ENCODE measurements around the gene SLC7A4. TPM values are rescaled to one million over a fixed set of nuclear protein-coding genes. Genes with fewer than 3 reads are reported as not detected.

SLC7A4 gene
- total and polyA plus RNA-seq, 2 of the 8 experiments (the other 6 are each of a cell fraction or from before 2014, with no cell fraction given), result 0.92 TPM; not detected in 1

GRCh38 chr22:21073023-21073422 lies 40.7 kb upstream of the SLC7A4 start:
- Histone ChIP-seq H3K4me1 (replicated peaks in 1 of 4; ENCODE audit: control insufficient read depth in 3 of 4, insufficient read depth in 4 of 4, low read length in 3 of 4) (no peaks in the 10 kb centered on the region; a peak in 1 of 7 replicates), H3K27ac (ENCODE audit: low read depth, low read length) (no peak overlapping the region), H2BK120ac (replicated peaks; ENCODE audit: low read depth, low read length) (no peak overlapping the region), H4K91ac (replicated peaks; ENCODE audit: insufficient read length, low read length) (no peak overlapping the region), H3K4me3 (ENCODE audit: extremely low read depth in 1 of 4, insufficient read depth in 2 of 4, low read depth in 3 of 4, low read length in 4 of 4) (no peak overlapping the region), H4K20me1 (replicated peaks in 1 of 2; ENCODE audit: control insufficient read depth in 1 of 2, insufficient read depth in 2 of 2, low read length in 2 of 2) (no peaks in the 10 kb centered on the region), H3K4me2 (ENCODE audit: insufficient read depth in 1 of 2, low read depth in 2 of 2, low read length in 2 of 2) (no peak overlapping the region), H4K8ac (ENCODE audit: extremely low read depth, insufficient read depth, low read length) (no peak overlapping the region), H3K79me1 (ENCODE audit: low read depth, low read length) (no peaks in the 10 kb centered on the region), H3K14ac (ENCODE audit: insufficient read length) (no peak overlapping the region), H2BK15ac (ENCODE audit: low read length) (no peak overlapping the region), H3K36me3 (ENCODE audit: control insufficient read depth in 2 of 4, insufficient read depth in 4 of 4, low read length in 3 of 4) (no peaks in the 10 kb centered on the region), H3K79me2 (ENCODE audit: control insufficient read depth in 1 of 2, insufficient read depth in 2 of 2, low read length in 2 of 2) (no peaks in the 10 kb centered on the region), H3K18ac (ENCODE audit: extremely low read depth, low read length) (no peak overlapping the region), H2BK12ac (ENCODE audit: low read depth, low read length) (no peak overlapping the region), H3K9me3 (ENCODE audit: insufficient read depth in 2 of 2, low read depth in 1 of 2, low read length in 1 of 2) (no peaks in the 10 kb centered on the region), H3K4ac (replicated peaks; ENCODE audit: insufficient read length, low read depth, low read length) (no peak overlapping the region), H3K56ac (replicated peaks; ENCODE audit: insufficient read length, low read depth, low read length) (no peak overlapping the region), H4K5ac (ENCODE audit: insufficient read length, low read depth, low read length) (no peak overlapping the region), H3K27me3 (replicated peaks in 1 of 4; ENCODE audit: control insufficient read depth in 3 of 4, extremely low read depth in 1 of 4, insufficient read depth in 3 of 4, low read length in 3 of 4) (no peaks in the 10 kb centered on the region), H2BK20ac (ENCODE audit: low read length) (no peak overlapping the region), H3K23me2 (ENCODE audit: low read depth, low read length) (no peaks in the 10 kb centered on the region), H3K23ac (ENCODE audit: insufficient read length) (no peak overlapping the region), H2BK5ac (ENCODE audit: low read depth, low read length) (no peak overlapping the region), H2AK5ac (ENCODE audit: low read depth, low read length) (no peak overlapping the region), H2AFZ (ENCODE audit: low read length) (no peak overlapping the region), H3K9ac (replicated peaks in 1 of 4; ENCODE audit: extremely low read depth in 1 of 4, low read depth in 3 of 4, low read length in 3 of 4) (no peak overlapping the region)
- CTCF ChIA-PET (ENCODE audit: partially characterized antibody), result interaction anchor here (0.6 to 1.0 kb wide), 2 partner anchors 14 to 56 kb away, joined by 3 read pairs; no protein-coding TSS in a partner anchor
- POLR2A ChIA-PET (ENCODE audit: partially characterized antibody), result no interaction called here
- DNase-seq (ENCODE audit: low read depth in 1 of 2, low spot score in 2 of 2) (no peak), FAIRE-seq (no peak)
- 93% methylated on average over 3 of the region's 3 CpGs; no CpG with 5 or more reads in 1 of the 2 experiments for WGBS, 2 experiments (ENCODE audit: extremely low coverage in 1 of 2, insufficient coverage in 1 of 2, insufficient read length in 1 of 2, insufficient replicate concordance in 2 of 2, low coverage in 1 of 2, low lambda C conversion rate in 2 of 2, missing lambda C conversion rate in 1 of 2)
- TF ChIP-seq TEAD4 (IDR thresholded peaks at IDR 0.05; ENCODE audit: low read depth, low read length), result no peak
- no peak for TF ChIP-seq MAX (IDR thresholded peaks at IDR 0.05)
- TF ChIP-seq GABPA (IDR thresholded peaks at IDR 0.05; ENCODE audit: borderline replicate concordance, insufficient read depth, low read length), result no peak
- no peak for TF ChIP-seq CHD1 (IDR thresholded peaks at IDR 0.05; ENCODE audit: low read depth, low read length)
- TF ChIP-seq RNF2 (IDR thresholded peaks at IDR 0.05; ENCODE audit: borderline replicate concordance, low read depth, low read length, missing control alignments, poor library complexity, severe bottlenecking), result no peak
- no peak for TF ChIP-seq JUND (IDR thresholded peaks at IDR 0.05; ENCODE audit: low read length)
- no peak for TF ChIP-seq SUZ12 (IDR thresholded peaks at IDR 0.05; ENCODE audit: low read length)
- TF ChIP-seq POU5F1 (IDR thresholded peaks at IDR 0.05; ENCODE audit: low read depth, low read length), result no peak

All from H1 (cell line).